Esophagus squamous epithelium (tissue), 5 donors: Measurements from ENCODE around the gene VCL. TPM values are rescaled to one million over a fixed set of nuclear protein-coding genes. Genes with fewer than 3 reads are reported as not detected.
A peak's percentile ranks its signal among the peaks of the same experiment; 100 is the strongest.
"Not testable (repeated sequence)": the region's sequence is repeated elsewhere in the genome, so short reads cannot be mapped to it uniquely, and the experiment has no call there.

ENCODE experiments used
- DNase-seq: peaks from one replicate; lab custom pipeline; 2025; lab: John Stamatoyannopoulos, UW
- H3K27ac ChIP-seq, 4 donors: fragments of 200-600 bp; sonication (generic); one replicate each; pipeline ENCODE4 v1.5.1; 2016 to 2019; ENCODE audit warnings: mild to moderate bottlenecking in 1 of 4
- H3K27me3 ChIP-seq, 4 donors: fragments of 200-600 bp; sonication (generic); 1 replicate in 3 of 4; 2 replicates in 1 of 4; pipeline versions ENCODE4 v1.5.1 to v1.6.0; 2017 to 2021; ENCODE audit warnings: antibody characterized with exemption in 1 of 4
- H3K36me3 ChIP-seq, 3 donors: fragments of 200-600 bp; sonication (generic); one replicate each; pipeline ENCODE4 v1.5.1; 2016 to 2019
- H3K4me1 ChIP-seq, 3 donors: fragments of 200-600 bp; sonication (generic); one replicate each; pipeline ENCODE4 v1.5.1; 2017 to 2019
- H3K4me3 ChIP-seq, 4 donors: fragments of 200-600 bp; sonication (generic); 1 replicate in 3 of 4; 2 replicates in 1 of 4; pipeline ENCODE4 v1.5.1; 2016 to 2019; ENCODE audit warnings: mild to moderate bottlenecking in 2 of 4, moderate library complexity in 1 of 4
- H3K9me3 ChIP-seq, 3 donors: fragments of 200-600 bp; sonication (generic); one replicate each; pipeline ENCODE4 v1.5.1; 2016 to 2019
- CTCF ChIP-seq, 6 experiments: fragments of 450-650 bp in 4 of 6; fragments of 200-600 bp in 2 of 6; sonication (generic) in 2 of 6; IDR thresholded peaks; one replicate each; pipeline ENCODE4 v1.5.1; 2016 to 2019; ENCODE audit warnings: antibody characterized with exemption in 6 of 6, mild to moderate bottlenecking in 4 of 6, moderate library complexity in 4 of 6
- POLR2A ChIP-seq, 4 donors: fragments of 450-650 bp; IDR thresholded peaks; one replicate each; pipeline ENCODE4 v1.6.1; 2017; ENCODE audit warnings: antibody characterized with exemption in 4 of 4, mild to moderate bottlenecking in 4 of 4, moderate library complexity in 3 of 4
- WGBS, 2 donors: methylation state at CpG; one replicate each; pipeline ENCODE4 v1.1.5; 2018; 5-methylcytosine and 5-hydroxymethylcytosine counted together
- intact Hi-C: fragments of 100-400 bp; cut with DNase I; formaldehyde crosslinking; loops from one replicate; pipeline ENCODE4 v1.15.0; 2022
- total RNA-seq, 4 donors: library from RNA; depleted of rRNA; stranded (reverse); fragments of >200 nt; gene quantifications; one replicate each; pipeline ENCODE4 v1.1.0, GENCODE V29; 2016
- donor health status: DM: yes; HTN: yes; CAD: no.

VCL gene
- total RNA-seq, 4 donors from 2014 or later: 64.8 to 143 (median 75.0) TPM

- intact Hi-C loops: no loop called here
- Histone ChIP-seq H3K9me3 (no peaks in the 10 kb centered on the region), H3K27ac (peak overlapping the region; percentile 16 to 74 (median 55)), H3K27me3 (no peaks in the 10 kb centered on the region), H3K4me1 (peaks cover 4 to 65% (median 21%) of the 10 kb centered on the region in 3 donors), H3K36me3 (no peaks in the 10 kb centered on the region), H3K4me3 (no peak overlapping the region)
- DNase-seq: no peak
- WGBS, 2 donors: 48 to 65% methylated on average over 2 of the region's 2 CpGs
- TF ChIP-seq CTCF (IDR thresholded peaks at IDR 0.05) (no peak), POLR2A (IDR thresholded peaks at IDR 0.05) (no peak)
Observed at GRCh38 chr10:74056050-74056818, 58.3 kb downstream of the VCL start.

- TF ChIP-seq CTCF (IDR thresholded peaks at IDR 0.05): no peak
- no peak for TF ChIP-seq POLR2A (IDR thresholded peaks at IDR 0.05)
- 41 to 73% methylated on average over 4 of the region's 4 CpGs for WGBS, 2 donors
- H3K27me3 ChIP-seq: no peaks in the 10 kb centered on the region
- intact Hi-C loops: no loop called here
- DNase-seq: no peak
- H3K27ac ChIP-seq: peak overlapping the region in 2 of 4 donors; percentile 69 to 74
- H3K4me1 ChIP-seq: peaks cover 4 to 51% (median 21%) of the 10 kb centered on the region in 3 donors
- no peak overlapping the region for H3K4me3 ChIP-seq
- peaks cover 0 to 8% (median 0%) of the 10 kb centered on the region in 3 donors for H3K36me3 ChIP-seq
- no peaks in the 10 kb centered on the region for H3K9me3 ChIP-seq
Observed at GRCh38 chr10:74058071-74058470, 60.2 kb downstream of the VCL start.

- Histone ChIP-seq H3K27ac (peak overlapping the region in 2 of 4 donors; percentile 69 to 74), H3K36me3 (peaks cover 0 to 14% (median 0%) of the 10 kb centered on the region in 3 donors), H3K9me3 (no peaks in the 10 kb centered on the region), H3K4me1 (peaks cover 4 to 50% (median 21%) of the 10 kb centered on the region in 3 donors), H3K27me3 (no peaks in the 10 kb centered on the region), H3K4me3 (no peak overlapping the region)
- TF ChIP-seq POLR2A (IDR thresholded peaks at IDR 0.05) (no peak), CTCF (IDR thresholded peaks at IDR 0.05) (no peak)
- WGBS, 2 donors: 68 to 75% methylated on average over 2 to 7 of the region's 7 CpGs
- no peak for DNase-seq
- intact Hi-C loops: no loop called here
Observed at GRCh38 chr10:74058658-74059057, 60.7 kb downstream of the VCL start.

- H3K9me3 ChIP-seq: no peaks in the 10 kb centered on the region
- no peaks in the 10 kb centered on the region for H3K27me3 ChIP-seq
- H3K4me3 ChIP-seq: no peak overlapping the region
- H3K4me1 ChIP-seq: peaks cover 4 to 30% (median 14%) of the 10 kb centered on the region in 3 donors
- TF ChIP-seq POLR2A (IDR thresholded peaks at IDR 0.05): no peak
- no peak for TF ChIP-seq CTCF (IDR thresholded peaks at IDR 0.05)
- peaks cover 0 to 38% (median 0%) of the 10 kb centered on the region in 3 donors for H3K36me3 ChIP-seq
- no peak for DNase-seq
- H3K27ac ChIP-seq: no peak overlapping the region
- intact Hi-C loops: no loop called here
Observed at GRCh38 chr10:74061104-74061503, 63.2 kb downstream of the VCL start.

GRCh38 chr10:74061978-74062377 is 64.1 kb downstream of the VCL start:
- intact Hi-C loops, H3K27me3 ChIP-seq, H3K9me3 ChIP-seq, H3K27ac ChIP-seq, H3K4me3 ChIP-seq, DNase-seq: not testable (repeated sequence)
- Histone ChIP-seq H3K36me3 (peaks cover 0 to 38% (median 0%) of the 10 kb centered on the region in 3 donors), H3K4me1 (peaks cover 4 to 21% (median 5%) of the 10 kb centered on the region in 3 donors)
- 86 to 93% methylated on average over 1 to 2 of the region's 2 CpGs for WGBS, 2 donors
